IPS DF 4.7 (cell line): ENCODE data around the gene NARF.
"Not testable (repeated sequence)": the region's sequence is repeated elsewhere in the genome, so short reads cannot be mapped to it uniquely, and the experiment has no call there.

Experiments
- DNase-seq: peaks from one replicate; pipeline ENCODE4 v3.0.0-alpha.2; 2013; ENCODE audit warnings: low spot score; ENCODE audit errors: extremely low read depth

Gene NARF

DNA sequence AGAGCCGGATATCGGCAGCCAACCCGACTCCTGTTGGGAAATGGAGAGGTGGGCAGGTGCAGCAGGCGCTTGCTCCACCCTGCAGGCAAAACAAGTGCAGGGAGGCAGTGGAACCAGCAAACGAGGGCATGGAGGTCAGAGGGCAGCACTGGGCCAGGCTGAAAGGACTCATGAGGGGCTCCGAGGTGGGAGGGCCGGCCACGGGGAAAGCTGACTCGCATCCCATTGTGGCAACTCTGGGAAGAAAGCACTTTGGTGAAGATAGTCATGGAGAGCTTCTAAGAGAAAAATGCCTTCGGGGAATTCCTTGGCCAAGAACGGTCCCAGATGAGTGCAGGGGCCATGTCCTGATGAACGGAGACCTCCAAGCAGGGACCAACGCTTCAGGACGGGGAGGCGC is 12.4 kb upstream of the NARF start:
- no peak for DNase-seq

DNA sequence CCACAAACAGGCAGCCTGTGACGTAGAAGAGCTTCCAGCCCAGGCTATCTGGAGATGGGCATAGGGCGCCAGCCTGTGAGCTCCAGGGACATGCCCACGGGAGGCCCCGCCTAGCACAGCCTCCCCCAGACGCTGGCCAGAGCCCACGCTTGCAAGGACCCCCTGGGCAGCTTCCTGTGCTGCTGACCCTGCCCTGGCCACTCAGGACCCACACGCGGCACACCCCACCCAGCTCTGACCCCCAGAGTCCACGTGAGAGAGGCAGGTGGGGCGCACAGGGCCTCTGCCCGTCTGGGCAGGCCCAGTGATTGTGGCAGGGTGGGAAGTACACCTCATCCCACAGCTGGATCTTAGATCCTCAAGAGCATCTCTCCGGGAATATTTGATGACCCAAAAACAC is 11.9 kb upstream of the NARF start:
- DNase-seq = no peak

DNA sequence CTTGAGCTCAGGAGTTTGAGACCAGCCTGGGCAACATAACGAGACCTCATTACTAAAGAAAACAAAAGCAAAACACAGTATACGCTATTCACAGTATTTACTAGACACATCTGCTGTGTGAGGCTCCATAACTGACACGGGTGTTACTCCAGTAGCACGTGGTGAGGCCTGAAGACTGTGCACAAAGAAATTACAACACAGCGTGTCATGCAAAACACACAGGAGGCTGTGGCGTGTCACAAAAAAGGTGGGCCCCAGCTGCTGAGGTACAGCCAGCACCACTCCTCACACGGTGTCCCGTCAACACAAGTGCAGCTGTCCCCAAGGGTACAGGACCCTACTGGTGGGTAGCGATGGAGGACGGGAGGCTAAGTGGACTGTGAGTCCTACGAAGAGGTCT is 10.7 kb upstream of the NARF start:
- DNase-seq = no peak

DNA sequence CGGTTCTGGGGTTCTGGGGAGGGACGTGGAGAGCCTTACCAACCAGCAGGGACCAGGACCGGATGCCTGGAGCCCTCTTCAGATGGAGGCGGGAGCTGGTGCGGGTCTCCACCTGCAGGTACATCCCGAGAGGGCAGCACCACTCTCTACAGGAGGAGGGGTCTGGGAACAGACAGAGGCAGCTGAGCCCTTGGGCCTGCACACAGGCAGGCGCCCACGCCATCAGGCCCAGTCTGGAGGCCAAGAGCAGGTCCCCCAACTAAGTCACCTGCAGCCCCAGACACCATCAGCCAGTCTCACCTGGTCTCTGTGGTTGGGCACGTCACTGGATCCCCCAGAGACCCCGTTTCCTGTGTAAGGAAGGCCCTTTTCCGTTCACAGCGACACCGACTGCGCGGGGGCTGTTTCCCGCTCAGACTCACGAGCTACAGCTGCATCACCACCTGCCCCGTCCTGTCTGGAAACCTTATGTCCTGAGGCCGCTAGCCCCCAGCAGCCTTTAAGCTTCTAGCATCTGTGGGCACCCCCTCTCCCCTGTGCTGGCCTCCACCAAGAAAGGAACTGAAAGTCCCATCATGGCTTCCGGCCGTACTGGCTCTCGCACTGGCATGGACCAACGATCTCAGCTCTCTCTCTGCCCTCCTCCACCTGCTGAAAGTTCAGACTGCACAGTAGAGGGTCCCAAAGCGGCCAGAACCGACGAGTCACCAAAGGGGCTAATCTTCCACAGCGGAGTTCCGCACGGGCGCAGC is 9.2 kb upstream of the NARF start:
- DNase-seq = no peak

DNA sequence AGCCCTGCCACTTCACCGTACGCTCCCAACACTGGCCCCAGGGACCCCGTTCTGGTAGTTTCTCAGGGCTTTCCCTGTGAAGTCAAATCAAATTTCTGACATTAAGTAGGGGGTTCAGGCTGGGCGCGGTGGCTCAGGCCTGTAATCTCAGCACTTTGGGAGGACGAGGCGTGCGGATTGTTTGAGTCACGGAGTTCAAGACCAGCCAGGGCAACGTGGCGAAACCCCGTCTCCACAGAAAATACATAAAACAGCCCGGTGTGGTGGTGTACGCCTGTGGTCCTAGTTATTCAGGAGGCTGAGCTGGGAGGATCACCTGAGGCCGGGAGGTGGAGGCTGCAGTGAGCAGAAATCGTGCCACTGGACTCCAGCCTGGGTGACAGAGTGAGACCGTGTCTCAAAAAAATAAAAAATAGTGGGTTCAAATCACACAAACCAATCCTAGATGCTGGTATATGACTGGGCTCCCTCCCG is 8.6 kb upstream of the NARF start:
- DNase-seq = no peak

DNA sequence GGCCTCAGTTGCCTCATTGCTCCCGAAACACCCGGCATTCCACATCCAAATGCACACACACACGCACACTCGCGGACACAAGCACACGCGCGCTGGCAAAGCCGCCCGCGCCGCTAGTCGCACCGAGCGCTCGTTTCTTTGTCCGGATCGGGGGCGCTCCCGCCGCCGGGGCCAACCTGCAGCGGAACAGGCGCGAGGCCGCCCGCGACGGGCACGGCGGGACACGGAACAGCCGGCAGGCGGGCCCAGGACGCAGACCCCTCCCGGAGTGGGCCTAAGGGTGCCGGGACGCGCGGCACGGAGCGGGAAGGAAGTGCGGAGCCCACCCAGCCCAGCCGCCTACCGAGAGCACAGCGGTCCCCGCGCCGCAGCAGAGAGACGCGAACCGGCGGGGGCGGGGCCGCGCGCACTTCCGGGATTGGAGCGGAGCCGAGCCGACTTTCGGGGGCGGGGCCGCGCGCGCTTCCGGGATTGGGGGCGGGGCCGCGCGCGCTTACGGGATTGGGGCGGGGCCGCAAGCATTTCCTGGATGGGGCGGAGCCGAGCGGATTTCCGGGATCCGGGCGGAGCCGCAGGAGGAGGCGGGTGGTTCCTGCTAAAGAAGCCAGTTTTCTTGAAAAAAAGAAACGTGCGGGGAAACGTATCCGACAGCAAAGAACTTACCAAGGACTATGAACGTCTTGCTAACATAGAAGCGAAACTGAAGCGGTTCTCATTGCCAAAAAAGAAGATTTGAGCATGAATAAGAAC is 8.0 kb upstream of the NARF start, which contains the start of gene CYBC1:
Gene CYBC1 (minus strand): TSS at position 396 of the 750 bp plus-strand sequence. CDS start 1,498 bp downstream, outside the sequence.
- DNase-seq = no peak

DNA sequence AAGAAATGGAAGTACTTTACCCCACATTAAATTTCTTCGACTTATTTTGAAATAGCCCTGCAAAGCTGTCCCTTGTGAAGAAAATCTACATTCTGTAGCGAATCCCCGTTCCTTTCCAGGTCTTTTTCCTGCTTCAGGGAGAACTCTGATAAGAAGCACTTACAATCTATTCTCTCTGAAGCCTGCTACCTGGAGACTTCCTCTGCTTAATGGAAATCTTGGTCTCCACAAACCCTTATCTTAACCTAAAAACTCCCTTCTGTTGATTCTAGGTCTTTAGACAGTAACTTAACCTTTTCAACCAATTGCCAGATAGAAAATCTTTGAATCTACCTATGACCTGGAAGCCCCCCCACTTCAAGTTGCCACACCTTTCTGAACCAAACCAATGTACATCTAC is 6.4 kb upstream of the NARF start:
- DNase-seq = no peak

DNA sequence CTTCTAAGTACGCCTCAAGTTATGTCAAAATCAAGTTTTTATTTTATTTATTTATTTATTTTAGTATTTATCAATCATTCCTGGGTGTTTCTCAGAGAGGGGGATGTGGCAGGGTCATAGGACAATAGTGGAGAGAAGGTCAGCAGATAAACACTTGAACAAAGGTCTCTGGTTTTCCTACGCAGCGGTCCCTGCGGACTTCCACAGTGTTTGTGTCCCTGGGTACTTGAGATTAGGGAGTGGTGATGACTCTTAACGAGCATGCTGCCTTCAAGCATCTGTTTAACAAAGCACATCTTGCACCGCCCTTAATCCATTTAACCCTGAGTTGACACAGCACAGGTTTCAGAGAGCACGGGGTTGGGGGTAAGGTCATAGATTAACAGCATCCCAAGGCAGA is 5.4 kb upstream of the NARF start:
- DNase-seq = not testable (repeated sequence)

DNA sequence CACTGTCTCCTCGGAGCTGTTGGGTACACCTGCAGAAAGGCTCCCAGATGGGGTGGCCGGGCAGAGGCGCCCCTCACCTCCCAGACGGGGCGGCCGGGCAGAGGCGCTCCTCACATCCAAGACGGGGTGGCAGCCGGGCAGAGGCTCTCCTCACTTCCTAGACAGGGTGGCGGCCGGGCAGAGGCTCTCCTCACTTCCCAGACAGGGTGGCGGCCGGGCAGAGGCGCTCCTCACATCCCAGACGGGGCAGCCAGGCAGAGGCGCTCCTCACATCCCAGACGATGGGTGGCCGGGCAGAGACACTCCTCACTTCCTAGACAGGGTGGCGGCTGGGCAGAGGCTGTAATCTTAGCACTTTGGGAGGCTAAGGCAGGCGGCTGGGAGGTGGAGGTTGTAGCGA is 4.8 kb upstream of the NARF start:
- not testable (repeated sequence) for DNase-seq

DNA sequence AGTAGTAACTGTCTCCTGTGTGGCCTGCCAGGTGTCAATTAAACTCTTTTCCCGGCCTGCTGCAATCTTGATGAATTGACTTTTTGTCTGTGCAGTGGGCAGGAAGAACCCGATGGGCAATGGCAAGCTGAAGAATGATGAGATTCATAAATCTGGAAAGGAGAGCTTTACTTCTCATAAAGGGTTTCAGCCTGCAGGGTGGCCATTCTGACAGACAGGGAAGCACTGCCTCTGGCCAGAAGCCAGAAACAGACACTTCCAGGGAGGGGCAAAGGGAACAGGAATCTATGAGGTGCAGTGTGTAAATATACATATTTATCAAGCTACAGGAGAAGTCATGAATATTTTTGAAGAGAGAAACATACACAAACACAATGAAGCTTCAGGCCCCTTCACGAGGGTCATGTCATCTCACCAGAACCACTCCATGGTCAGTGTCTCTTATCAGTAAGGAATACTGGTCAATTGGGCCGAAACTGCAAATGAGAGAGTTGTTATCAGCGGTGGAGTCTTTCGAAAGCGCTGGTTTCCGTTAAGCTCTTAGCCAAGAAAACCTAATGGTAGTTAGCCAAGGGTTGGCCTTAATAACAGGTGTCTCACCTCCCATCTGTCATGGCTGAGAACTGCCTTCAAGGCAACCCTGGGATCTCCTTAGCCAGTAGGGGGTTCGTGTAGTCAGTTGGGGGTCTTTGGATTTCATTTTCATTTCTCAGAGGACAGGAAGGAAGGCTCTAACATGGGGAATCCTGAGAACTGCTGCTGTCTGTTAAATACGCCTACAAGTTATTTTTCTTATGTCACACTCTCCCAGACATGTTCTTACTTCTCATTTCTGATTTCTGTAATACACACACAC is 1.2 kb upstream of the NARF start:
- no peak for DNase-seq

DNA sequence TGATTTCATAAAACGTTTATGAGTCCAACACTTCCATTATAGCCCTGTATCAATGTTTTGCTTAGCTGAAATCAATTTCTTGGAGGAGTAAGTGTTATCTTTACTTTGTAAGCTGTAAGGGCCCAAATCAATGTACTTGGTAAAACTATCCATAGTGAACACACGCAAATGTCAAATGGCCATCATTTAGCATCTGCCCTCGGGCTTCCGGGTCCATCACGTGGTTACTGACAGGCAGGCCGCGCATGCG is 687 bp upstream of the NARF start:
- DNase-seq = no peak

DNA sequence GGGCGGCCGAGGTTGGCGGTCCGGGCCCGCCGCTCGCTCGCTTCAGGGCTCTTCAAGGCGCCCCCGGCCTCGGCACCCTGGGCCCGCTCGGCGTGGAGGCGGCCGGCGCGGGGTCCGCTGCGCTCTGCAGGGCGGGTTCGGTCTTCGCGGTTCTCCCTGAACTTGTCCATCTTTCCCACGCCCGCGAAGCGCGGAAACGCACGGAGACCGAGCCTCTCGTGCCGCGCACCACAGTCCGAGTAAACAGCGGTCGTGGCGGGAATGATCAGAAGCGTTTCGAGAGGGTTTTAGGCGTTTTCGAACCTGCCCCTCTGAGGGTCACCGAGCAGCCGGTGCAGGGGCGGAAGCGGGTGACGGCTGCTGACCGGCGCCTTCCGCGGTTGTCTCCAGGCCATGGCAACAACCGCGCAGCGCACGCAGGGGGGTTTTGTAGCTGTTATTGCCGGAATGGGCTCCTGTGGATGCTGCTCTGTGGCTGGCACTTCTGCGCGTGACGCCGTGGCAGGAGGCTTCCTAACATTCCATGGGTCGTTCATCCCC is 414 bp downstream of the NARF start:
- no peak for DNase-seq

DNA sequence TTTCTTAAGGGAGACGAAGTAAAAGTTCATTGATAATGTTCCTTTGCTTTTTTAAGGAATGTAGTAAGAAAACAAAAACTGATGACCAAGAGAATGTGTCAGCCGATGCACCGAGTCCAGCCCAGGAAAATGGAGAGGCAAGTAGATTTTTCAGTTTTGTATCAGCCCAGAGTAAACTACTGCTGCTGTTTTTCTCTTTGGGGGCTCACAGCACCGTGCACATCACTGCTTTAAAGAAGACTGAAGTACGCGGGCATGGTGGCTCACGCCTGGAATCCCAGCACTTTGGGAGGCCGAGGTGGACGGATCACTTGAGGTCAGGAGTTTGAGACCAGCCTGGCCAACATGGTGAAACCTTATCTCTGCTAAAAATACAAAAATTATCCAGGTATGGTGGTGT is 1.4 kb downstream of the NARF start:
- not testable (repeated sequence) for DNase-seq

DNA sequence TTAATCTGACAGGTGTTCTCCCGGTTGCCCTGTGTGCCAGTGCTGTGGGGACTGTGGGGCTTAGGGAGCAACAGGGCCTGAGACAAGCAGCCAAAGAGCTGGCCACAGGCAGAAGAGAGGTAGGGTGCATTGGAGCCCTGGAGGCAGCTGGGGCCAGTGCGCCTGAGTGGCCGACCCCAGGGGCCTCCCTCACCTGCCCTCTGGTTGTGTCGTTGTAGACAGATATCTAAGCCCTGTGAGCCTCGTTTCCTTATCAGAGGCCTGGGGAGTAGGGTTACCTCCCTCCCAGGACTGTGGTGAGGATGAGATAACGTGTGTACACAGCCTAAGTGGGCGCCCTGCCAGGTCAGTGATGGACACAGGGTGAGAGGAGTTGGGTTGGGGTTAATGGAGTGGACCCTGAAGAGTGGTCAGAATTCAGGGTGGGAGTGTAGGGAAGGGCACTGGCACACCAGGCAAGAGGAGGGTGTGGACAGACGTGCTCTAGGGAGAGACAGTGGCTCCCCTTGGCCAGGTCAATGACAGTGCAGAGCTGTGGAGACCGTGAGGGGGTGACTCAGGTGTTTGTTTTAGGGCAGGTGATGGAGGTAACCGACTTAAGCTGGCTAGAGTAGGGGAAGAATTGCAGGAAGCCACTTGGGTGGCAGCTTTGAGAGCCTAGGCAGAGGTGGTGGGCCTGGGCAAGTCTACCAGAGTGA is 3.4 kb downstream of the NARF start:
- no peak for DNase-seq

DNA sequence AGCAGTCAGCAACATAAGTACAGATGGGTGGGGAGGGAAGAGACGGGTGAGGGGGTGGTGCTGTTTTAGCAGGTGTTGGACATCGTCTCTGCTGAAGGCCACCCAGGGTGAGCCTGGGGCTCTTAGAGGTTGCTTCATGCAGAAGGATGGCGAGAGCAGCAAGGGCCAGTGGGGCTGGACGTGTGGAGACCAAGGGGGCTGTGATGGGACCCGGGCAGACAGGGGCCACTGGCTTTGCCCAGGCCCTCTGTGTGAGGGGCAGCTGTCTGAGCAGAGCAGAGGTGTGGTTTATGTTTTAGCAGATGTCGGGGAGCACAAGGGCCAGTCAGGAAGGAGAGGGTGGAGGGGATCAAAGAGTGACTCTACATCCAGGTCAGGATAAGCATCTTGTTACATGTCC is 4.8 kb downstream of the NARF start:
- DNase-seq = no peak

DNA sequence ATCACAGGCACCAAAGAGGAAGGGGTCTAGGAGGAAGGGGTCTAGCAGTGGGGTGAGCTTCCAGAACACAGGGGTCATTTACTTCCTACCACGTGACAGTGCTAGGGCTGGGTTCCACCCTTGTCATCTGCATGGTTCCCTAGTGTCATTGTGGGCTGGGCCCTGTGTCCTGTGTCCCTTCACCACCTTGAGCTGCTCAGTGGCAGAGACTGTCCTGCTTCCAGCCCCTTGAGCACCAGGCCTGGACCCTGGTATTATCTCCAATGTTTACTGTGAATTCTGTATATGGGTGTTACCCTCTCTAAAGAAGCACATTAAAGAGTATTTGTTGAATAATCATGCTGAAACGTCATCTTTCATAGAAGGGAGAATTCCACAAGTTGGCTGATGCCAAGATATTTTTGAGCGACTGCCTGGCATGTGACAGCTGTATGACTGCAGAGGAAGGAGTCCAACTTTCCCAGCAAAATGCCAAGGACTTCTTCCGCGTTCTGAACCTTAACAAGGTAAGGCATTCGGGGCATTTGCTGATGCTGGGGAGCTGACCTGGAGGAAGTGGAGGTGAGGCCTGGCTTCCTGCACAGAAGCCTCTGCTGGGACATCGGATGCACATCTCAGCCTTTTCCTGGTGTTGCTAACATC is 5.5 kb downstream of the NARF start:
- no peak for DNase-seq

DNA sequence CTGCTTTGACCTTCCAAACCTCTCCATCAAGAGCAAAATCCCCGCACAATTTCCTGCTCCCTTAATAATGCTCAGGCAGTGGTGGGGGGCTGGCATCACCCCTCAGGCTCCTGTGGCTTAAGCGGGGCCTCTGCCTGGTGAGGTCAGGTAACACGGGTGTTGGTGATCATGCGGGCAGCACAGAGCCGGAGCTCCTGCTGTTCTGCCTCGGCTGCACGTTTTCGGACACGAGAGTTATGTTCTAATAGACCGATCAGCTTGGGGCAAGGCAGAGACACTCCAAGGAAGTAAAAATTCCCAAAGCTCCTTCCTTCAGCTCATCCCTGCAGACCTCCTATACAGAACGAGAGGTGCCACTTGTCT is 6.0 kb downstream of the NARF start:
- DNase-seq = no peak

DNA sequence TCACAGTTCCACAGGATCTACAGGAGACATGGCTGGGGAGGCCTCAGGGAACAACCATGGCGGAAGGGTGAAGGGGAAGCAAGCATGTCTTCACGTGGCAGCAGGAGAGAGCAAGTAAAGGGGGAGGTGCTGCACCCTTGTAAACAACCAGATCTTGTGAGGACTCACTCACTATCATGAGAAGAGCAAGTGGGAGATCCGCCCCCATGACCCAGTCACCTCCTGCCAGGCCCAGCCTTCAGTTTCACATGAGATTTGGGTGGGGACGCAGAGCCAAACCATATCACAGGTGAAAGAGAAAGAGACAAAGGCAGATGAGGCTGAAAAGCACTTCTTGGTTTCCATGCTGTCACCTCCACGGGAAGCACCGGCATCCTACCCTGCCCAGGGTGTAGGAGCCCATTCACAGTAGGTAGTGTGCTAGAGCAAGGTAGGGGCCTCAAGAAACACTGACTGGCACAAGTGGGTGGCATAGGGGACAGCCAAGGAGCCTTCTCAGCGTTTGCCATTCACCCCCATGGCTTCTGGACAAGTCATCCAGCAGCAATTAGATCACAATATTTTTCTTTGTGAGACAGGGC is 6.6 kb downstream of the NARF start:
- no peak for DNase-seq

DNA sequence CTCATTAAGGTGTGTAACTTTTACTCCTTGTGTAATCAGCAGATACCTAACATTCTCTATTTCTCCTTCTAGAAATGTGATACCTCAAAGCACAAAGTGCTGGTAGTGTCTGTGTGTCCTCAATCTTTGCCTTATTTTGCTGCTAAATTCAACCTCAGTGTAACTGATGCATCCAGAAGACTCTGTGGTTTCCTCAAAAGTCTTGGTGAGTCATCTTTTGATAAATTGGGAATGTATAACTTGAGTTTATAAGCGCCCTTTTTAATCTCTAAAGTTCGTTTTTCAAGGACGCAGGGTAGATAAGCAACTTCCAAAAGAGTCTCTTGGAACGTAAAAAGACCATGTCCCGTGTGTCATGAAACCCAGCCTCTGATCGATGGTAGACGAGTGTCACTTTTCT is 10.2 kb downstream of the NARF start:
- DNase-seq = no peak

DNA sequence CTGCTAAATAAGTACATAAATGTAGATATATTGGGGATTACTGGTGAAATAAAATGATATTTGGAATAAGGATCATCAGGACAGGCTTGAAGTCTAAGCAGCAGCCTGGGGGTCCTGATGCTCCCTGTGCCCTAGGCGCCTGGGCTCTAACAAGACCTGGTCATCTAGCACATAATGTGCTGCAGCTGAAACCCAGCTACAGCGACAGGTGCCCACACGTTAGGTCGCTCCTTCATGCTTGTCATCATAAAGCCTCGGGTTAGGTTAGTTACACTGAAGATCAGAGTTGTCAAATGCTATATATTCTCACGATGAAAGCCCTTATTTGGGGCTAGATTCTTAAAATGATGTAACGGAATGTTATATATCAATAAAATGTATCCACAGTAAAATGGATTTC is 11.5 kb downstream of the NARF start:
- no peak for DNase-seq
